ENCODE results near the gene ELAVL3.

DNA sequence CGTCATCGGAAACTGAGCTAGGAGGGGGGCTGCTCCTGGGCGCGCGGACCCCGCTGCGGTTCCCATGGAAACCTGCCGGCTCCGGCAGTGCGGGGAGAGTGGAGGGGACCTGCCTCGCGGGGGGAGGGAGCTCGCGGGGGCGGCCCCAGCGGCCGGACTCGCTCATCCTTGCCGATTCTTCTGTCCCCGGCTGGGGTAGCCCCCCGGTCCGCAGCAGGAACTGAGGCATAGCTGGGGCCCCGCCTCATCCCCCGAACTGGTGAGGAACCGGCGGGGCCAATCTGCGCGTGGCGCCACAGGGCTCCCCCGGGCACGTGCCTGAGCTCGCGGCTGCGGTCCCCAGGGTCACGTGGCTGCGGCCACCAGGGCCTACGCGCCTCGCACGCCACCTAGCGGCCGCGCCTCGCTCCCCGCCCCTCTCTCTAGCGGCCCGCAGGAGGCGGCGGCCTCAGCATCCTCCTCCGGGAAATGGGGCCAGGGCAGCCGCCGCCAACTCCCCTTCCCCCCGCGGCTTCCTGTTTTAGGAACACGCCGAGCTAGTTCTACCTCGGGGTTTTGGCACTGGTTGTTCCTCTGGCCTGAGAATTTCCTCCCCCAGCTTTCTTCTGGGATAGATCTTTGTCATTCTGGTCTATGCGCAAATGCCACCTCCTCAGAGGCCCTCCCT, 1.7 kb upstream of the ELAVL3 start:
- TF ChIP-seq EZH2 (IDR thresholded peaks at IDR 0.05; ENCODE audit: insufficient read depth, poor library complexity, severe bottlenecking) (no peak), EZH2phosphoT487 (IDR thresholded peaks at IDR 0.05; ENCODE audit: insufficient read depth, low read depth) (no peak)

Data from GM23248 (cell line).